Mucosa of rectum (tissue), 2 donors: Measurements from ENCODE around the gene LRFN5.
"Not testable (repeated sequence)": the region's sequence is repeated elsewhere in the genome, so short reads cannot be mapped to it uniquely, and the experiment has no call there.

Experiments
- H3K27ac ChIP-seq, 2 donors: one replicate each; pipeline ENCODE4 v1.7.0; 2013; ENCODE audit warnings: inconsistent platforms in 2 of 2, low read depth in 2 of 2, low read length in 2 of 2
- H3K27me3 ChIP-seq, 2 donors: one replicate each; pipeline ENCODE4 v1.7.0; 2013; ENCODE audit warnings: low read length in 2 of 2; ENCODE audit not compliant: control insufficient read depth in 2 of 2, insufficient read depth in 2 of 2
- H3K36me3 ChIP-seq, 2 donors: one replicate each; pipeline ENCODE4 v1.7.0; 2013; ENCODE audit warnings: low read length in 2 of 2; ENCODE audit not compliant: control insufficient read depth in 2 of 2, insufficient read depth in 2 of 2
- H3K4me1 ChIP-seq, 2 donors: one replicate each; pipeline ENCODE4 v1.7.0; 2013; ENCODE audit warnings: low read length in 2 of 2, mild to moderate bottlenecking in 1 of 2; ENCODE audit not compliant: control insufficient read depth in 2 of 2, insufficient read depth in 2 of 2
- H3K4me3 ChIP-seq, 2 donors: one replicate each; pipeline ENCODE4 v1.7.0; 2013; ENCODE audit warnings: low read length in 2 of 2
- H3K9ac ChIP-seq, 2 donors: one replicate each; pipeline ENCODE4 v1.7.0; 2013; ENCODE audit warnings: low read length in 2 of 2, low read depth in 1 of 2, mild to moderate bottlenecking in 1 of 2
- H3K9me3 ChIP-seq, 2 donors: one replicate each; pipeline ENCODE4 v1.7.0; 2013; ENCODE audit warnings: low read length in 2 of 2; ENCODE audit not compliant: control insufficient read depth in 2 of 2
- donor health status: healthy.
- donor health status: Normal muscosa, but diverticular disease.

Gene LRFN5

DNA sequence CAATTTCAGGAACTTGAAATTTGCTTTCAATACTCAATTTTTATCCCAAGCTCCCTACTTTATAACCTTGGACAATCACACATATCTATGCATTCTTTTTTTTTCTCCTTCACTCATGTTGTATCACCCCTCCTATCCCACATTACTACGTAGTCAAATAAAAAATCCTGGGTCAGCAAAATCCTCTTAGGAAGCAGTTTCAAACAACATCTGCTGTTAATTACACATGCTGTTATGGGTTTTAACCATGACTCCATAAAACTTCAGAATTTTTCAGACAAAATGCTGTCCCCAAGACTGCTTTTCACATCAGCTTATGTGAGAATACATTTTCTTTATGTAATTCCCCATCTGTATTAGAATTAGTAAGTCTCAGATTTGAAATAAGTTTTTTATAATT is 61.7 kb downstream of the LRFN5 start:
- no peak overlapping the region for H3K9ac ChIP-seq
- H3K27ac ChIP-seq = no peak overlapping the region
- H3K36me3 ChIP-seq = no peaks in the 10 kb centered on the region

DNA sequence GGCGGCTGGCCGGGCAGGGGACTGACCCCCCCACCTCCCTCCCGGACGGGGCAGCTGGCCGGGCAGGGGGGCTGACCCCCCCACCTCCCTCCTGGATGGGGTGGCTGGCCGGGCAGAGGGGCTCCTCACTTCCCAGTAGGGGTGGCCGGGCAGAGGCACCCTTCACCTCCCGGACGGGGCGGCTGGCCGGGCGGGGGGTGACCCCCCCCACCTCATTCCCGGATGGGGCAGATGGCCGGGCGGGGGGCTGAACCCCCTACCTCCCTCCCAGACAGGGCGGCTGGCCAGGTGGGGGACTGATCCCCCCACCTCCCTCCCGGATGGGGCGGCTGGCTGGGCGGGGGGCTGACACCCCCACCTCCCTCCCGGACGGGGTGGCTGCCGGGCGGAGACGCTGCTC is 66.9 kb downstream of the LRFN5 start:
- not testable (repeated sequence) for H3K27ac ChIP-seq, H3K9me3 ChIP-seq, H3K9ac ChIP-seq, H3K4me1 ChIP-seq, H3K4me3 ChIP-seq, H3K27me3 ChIP-seq, H3K36me3 ChIP-seq

More for the DNA sequence above, 61.7 kb downstream of the LRFN5 start:
- H3K27me3 ChIP-seq = no peaks in the 10 kb centered on the region
- no peaks in the 10 kb centered on the region for H3K4me1 ChIP-seq
- H3K9me3 ChIP-seq = no peaks in the 10 kb centered on the region
- no peak overlapping the region for H3K4me3 ChIP-seq

DNA sequence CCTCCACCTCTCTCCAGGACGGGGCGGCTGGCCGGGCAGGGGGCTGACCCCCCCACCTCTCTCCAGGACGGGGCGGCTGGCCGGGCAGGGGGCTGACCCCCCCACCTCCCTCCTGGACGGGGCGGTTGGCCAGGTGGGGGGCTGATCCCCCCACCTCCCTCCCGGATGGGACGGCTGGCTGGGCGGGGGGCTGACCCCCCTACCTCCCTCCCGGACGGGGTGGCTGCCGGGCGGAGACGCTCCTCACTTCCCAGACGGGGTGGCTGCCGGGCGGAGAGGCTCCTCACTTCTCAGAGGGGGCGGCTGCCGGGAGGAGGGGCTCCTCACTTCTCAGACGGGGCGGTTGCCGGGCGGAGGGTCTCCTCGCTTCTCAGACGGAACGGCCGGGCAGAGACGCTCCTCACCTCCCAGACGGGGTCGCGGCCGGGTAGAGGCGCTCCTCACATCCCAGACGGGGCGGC is 67.9 kb downstream of the LRFN5 start:
- not testable (repeated sequence) for H3K36me3 ChIP-seq, H3K27me3 ChIP-seq, H3K27ac ChIP-seq, H3K9me3 ChIP-seq, H3K9ac ChIP-seq, H3K4me3 ChIP-seq, H3K4me1 ChIP-seq

DNA sequence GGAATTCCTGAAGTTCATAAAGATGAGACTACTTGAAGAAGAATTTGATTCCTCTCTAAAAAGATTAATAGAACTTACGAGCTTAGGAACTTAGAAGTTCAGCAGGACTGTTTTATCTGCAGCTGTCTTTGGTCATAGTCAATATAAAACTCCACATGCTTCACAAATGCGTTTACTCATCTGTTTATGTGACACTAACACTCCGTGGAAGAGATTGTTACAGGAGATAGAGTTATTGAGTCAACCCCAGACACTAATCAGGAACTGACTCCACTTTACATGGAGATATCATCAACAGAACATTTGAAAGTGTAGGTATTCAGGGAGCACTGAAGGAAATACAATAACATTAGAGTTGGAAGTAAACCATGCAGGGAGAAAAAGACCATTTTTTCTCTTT is 92.8 kb downstream of the LRFN5 start:
- H3K4me3 ChIP-seq = no peak overlapping the region
- H3K27me3 ChIP-seq = no peaks in the 10 kb centered on the region
- no peaks in the 10 kb centered on the region for H3K4me1 ChIP-seq
- H3K9ac ChIP-seq = no peak overlapping the region
- no peak overlapping the region for H3K27ac ChIP-seq
- no peaks in the 10 kb centered on the region for H3K36me3 ChIP-seq
- H3K9me3 ChIP-seq = peaks cover 0 to 4% of the 10 kb centered on the region in 2 donors

DNA sequence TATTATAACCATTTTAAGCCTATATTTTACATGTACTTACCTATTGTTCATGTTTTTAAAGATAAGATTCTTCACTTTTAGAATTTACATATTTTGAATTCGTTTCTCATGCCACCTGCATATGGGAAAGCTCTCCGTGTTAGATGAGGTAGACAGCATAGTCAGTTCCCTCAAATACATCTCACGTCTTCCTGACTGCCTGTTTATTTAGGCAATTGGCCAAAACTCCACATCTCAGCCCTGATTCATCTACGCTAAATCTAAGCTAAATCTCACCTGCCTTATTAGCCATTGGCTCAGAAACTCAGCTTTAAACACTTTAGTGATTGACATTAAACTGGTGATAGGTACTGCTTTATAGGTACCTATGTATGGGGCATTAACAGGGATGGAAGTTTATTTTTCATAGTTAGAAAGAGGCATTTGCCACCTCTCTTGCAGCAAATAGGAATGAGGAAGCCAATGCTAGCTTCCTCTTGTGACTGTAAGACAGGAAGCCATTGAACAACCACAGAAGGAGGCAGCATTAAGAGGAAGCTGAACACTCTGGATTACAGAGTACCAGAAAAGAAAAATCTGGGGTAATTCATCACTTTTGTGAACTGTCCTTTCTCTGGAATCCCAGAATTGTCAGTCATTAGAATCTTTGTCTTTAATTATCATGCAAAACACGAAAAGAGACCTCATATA is 111.9 kb downstream of the LRFN5 start:
- H3K27ac ChIP-seq = no peak overlapping the region
- no peak overlapping the region for H3K4me3 ChIP-seq
- H3K9ac ChIP-seq = no peak overlapping the region
- no peaks in the 10 kb centered on the region for H3K4me1 ChIP-seq
- H3K36me3 ChIP-seq = no peaks in the 10 kb centered on the region
- no peaks in the 10 kb centered on the region for H3K27me3 ChIP-seq
- H3K9me3 ChIP-seq = peaks cover 0 to 2% of the 10 kb centered on the region in 2 donors

DNA sequence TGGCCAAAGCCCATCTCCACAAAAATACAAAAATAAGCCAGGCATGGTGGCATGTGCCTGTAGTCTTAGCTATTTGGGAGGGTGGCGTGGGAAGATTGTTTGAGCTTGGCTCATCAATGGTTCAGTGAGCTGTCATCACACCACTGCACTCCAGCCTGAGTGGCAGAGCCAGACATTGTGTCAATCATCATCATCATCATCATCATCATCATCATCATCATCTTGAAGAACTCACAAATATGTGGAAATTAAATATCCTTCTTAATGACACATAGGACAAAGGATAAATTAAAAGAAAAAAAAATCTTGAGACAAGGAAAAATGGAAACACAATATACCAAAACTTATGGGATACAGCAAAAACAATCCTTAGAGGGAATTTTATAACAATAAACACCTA is 132.5 kb downstream of the LRFN5 start:
- H3K27ac ChIP-seq = no peak overlapping the region
- H3K9me3 ChIP-seq = peaks cover 0 to 4% of the 10 kb centered on the region in 2 donors
- H3K4me1 ChIP-seq = no peaks in the 10 kb centered on the region
- no peak overlapping the region for H3K4me3 ChIP-seq
- H3K9ac ChIP-seq = no peak overlapping the region
- H3K27me3 ChIP-seq = no peaks in the 10 kb centered on the region
- no peaks in the 10 kb centered on the region for H3K36me3 ChIP-seq

DNA sequence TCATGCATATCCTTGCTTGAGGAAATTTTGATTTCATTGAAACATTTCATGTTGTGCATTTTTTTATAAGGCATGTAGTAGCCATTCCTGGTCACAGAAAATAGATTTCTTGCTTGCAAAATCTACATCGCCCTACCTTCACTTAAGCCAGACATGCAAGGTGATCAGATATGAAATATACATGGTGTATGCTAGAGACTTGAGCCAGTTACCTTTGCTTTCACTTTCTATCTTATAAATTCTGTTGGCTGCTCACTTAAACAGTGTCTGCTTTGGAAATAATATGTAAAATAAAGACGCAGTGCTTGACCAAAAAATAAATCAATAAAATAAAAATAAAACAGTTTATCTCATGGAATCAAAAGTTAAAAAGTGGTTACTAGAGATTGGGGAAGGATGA is 136.5 kb downstream of the LRFN5 start:
- peaks cover 0 to 4% of the 10 kb centered on the region in 2 donors for H3K9me3 ChIP-seq
- H3K36me3 ChIP-seq = no peaks in the 10 kb centered on the region
- no peaks in the 10 kb centered on the region for H3K27me3 ChIP-seq
- no peak overlapping the region for H3K9ac ChIP-seq
- no peak overlapping the region for H3K4me3 ChIP-seq
- no peak overlapping the region for H3K27ac ChIP-seq
- H3K4me1 ChIP-seq = no peaks in the 10 kb centered on the region

DNA sequence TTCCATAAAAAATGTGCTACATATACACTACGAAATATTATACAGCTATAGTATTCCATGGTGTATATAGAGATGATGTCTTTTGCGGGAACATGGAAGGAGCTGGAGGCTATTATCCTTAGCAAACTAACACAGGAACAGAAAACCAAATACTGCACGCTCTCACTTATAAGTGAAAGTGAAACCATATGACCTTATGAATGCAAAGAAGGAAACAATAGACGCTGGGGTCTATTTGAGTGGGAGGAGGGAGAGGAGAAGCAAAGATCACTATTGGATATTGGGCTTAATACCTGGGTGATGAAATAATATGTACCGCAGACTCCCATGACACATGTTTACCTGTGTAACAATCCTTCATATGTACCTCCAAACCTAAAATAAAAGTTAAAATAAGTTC is 142.8 kb downstream of the LRFN5 start:
- Histone ChIP-seq H3K27me3 (no peaks in the 10 kb centered on the region), H3K4me1 (no peaks in the 10 kb centered on the region), H3K36me3 (no peaks in the 10 kb centered on the region), H3K9ac (no peak overlapping the region), H3K27ac (no peak overlapping the region), H3K4me3 (peak overlapping the region; percentile 26 to 66), H3K9me3 (no peaks in the 10 kb centered on the region)

DNA sequence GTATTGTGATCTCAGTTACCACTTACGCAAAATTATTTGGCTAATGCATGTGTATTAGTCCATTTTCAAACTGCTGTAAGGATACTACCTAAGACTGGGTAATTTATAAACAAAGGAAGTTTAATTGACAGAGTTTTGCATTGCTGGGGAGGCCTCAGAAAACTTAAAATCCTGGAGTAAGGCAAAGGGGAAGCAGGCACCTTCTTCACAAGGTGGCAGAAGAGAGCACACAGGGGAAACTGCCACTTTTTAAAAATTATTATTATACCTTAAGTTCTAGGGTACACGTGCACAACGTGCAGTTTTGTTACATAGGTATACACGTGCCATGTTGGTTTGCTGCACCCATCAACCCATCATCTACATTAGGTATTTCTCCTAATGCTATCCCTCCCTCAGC is 143.9 kb downstream of the LRFN5 start:
- not testable (repeated sequence) for H3K4me3 ChIP-seq, H3K36me3 ChIP-seq, H3K27me3 ChIP-seq, H3K9ac ChIP-seq, H3K9me3 ChIP-seq, H3K4me1 ChIP-seq, H3K27ac ChIP-seq

DNA sequence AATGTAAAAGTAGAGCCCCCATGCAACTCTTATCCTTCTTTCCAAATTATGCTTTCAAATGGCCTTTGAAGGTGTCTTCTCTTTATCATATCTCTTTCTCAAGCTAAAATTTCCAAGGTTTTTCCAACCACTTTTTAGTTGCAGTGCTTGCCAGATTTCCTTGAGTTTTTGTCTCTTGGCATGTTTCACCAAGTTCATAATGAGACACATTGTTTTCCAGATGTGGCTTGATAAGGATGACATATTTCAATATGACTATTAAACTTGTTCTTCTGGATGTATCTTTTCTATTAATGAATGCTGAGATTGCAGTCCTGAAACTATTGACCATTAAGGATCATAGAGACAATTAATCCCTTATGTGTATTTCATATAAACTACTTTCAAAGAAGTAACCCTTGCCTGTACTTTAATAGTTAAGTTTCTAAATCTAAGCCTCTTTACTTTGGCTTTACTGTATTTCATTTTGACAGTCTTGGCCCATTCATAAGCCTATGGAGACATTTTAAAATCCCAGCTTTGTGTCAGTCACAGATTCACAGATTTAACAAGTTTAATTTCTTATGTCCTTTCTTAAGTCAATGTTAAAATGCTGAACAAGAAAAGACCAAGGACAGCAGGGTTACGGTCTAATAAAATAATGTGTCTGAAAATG is 151.5 kb downstream of the LRFN5 start:
- Histone ChIP-seq H3K9me3 (no peaks in the 10 kb centered on the region), H3K27me3 (no peaks in the 10 kb centered on the region), H3K4me1 (no peaks in the 10 kb centered on the region), H3K4me3 (no peak overlapping the region), H3K9ac (no peak overlapping the region), H3K27ac (no peak overlapping the region), H3K36me3 (no peaks in the 10 kb centered on the region)
